ENCODE measurements around the gene URAD. TPM values are rescaled to one million over a fixed set of nuclear protein-coding genes. Genes with fewer than 3 reads are reported as not detected.
"Not testable (repeated sequence)": the region's sequence is repeated elsewhere in the genome, so short reads cannot be mapped to it uniquely, and the experiment has no call there.

URAD gene
- total RNA-seq, 4 donors from 2014 or later, result not detected

GRCh38 chr13:27965343-27965739 is 23.2 kb downstream of the URAD start:
- TF ChIP-seq, protein P1, sequence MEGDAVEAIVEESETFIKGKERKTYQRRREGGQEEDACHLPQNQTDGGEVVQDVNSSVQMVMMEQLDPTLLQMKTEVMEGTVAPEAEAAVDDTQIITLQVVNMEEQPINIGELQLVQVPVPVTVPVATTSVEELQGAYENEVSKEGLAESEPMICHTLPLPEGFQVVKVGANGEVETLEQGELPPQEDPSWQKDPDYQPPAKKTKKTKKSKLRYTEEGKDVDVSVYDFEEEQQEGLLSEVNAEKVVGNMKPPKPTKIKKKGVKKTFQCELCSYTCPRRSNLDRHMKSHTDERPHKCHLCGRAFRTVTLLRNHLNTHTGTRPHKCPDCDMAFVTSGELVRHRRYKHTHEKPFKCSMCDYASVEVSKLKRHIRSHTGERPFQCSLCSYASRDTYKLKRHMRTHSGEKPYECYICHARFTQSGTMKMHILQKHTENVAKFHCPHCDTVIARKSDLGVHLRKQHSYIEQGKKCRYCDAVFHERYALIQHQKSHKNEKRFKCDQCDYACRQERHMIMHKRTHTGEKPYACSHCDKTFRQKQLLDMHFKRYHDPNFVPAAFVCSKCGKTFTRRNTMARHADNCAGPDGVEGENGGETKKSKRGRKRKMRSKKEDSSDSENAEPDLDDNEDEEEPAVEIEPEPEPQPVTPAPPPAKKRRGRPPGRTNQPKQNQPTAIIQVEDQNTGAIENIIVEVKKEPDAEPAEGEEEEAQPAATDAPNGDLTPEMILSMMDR (IDR thresholded peaks at IDR 0.05), result no peak
- no peak for TF ChIP-seq POLR2A (IDR thresholded peaks at IDR 0.05)
- Histone ChIP-seq H3K4me1 (peaks cover 0 to 13% of the 10 kb centered on the region in 2 donors), H3K27me3 (peaks cover 5 to 55% of the 10 kb centered on the region in 2 donors), H3K36me3 (no peaks in the 10 kb centered on the region), H3K4me3 (no peak overlapping the region), H3K9me3 (no peaks in the 10 kb centered on the region), H3K27ac (no peak overlapping the region)
- intact Hi-C loops (cut with DNase I; ENCODE audit: low total_unique reads), result no loop called here
- DNase-seq, result no peak

DNA sequence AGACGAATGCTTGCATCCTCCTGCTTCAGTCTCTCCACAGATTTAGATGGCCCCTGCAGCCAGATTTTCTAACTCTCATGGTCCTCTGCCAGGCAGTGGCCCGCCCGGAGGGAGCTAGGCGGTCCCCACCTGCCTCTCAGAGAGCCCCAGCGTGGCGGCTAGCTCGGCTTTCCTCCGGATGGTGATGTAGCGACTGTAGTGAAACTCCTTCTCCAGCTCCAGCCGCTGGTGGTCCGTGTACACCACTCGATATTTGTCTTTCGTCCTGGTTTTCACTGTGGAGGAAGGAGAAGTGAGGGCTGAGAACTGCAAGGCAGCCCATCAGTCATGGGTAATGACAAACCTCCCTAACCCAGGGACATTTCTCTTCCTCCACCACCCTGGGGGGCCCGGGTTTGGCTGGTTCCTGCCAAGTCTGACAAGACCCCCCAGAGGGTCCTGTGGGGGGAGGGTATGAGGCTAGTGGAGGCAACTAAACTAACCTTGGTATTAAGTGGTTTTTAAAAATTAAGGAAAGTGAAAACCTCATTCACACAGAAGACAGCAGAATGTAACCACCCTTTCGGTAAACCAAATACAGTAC is 23.7 kb downstream of the URAD start:
- TF ChIP-seq, protein P1 (IDR thresholded peaks at IDR 0.05), result no peak
- no peak for TF ChIP-seq POLR2A (IDR thresholded peaks at IDR 0.05)
- H3K4me1 ChIP-seq, result peaks cover 0 to 14% of the 10 kb centered on the region in 2 donors
- no peak for DNase-seq
- no peak overlapping the region for H3K4me3 ChIP-seq
- no peaks in the 10 kb centered on the region for H3K36me3 ChIP-seq
- H3K27me3 ChIP-seq, result peaks cover 9 to 55% of the 10 kb centered on the region in 2 donors
- no peaks in the 10 kb centered on the region for H3K9me3 ChIP-seq
- intact Hi-C loops (cut with DNase I; ENCODE audit: low total_unique reads), result no loop called here
- H3K27ac ChIP-seq, result no peak overlapping the region

DNA sequence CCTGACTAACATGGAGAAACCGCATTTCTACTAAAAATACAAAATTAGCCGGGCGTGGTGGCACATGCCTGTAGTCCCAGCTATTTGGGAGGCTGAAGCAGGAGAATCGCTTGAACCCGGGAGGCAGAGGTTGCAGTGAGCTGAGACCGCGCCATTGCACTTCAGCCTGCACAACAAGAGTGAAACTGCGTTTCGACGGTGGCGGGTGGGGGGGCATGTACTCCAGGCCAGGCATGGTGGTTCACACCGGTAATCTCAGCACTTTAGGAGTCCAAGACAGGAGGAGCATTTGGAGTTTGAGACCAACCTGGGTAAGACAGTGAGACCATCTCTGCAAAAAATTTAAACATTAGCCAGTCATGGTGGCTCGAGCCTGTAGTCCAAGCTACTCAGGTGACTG is 24.3 kb downstream of the URAD start:
- H3K36me3 ChIP-seq; H3K4me3 ChIP-seq; H3K9me3 ChIP-seq; DNase-seq; intact Hi-C loops (cut with DNase I; ENCODE audit: low total_unique reads); H3K27ac ChIP-seq: not testable (repeated sequence)
- H3K4me1 ChIP-seq, result peaks cover 0 to 14% of the 10 kb centered on the region in 2 donors
- peaks cover 15 to 55% of the 10 kb centered on the region in 2 donors for H3K27me3 ChIP-seq

DNA sequence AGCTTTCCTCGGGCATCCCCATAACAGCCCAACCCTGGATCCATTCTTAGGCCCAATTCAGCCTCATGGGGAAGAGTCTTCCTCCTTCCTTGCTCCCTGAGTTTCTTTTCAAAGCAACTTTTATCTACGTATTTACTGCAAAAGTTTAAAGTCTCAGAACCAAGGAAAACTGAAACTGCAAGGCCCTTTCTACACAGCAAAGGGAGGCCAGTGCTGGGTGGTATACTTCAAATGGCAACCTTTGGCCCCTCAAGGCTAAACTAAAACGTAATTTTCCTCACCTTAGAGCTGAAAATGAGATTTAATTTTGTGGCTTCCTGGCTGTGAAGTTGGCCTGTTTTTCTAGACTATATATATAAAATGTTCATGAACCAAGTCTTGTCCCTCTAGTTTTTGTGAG is 25.0 kb downstream of the URAD start:
- no peak for DNase-seq
- peaks cover 15 to 55% of the 10 kb centered on the region in 2 donors for H3K27me3 ChIP-seq
- H3K4me1 ChIP-seq, result peaks cover 0 to 9% of the 10 kb centered on the region in 2 donors

DNA sequence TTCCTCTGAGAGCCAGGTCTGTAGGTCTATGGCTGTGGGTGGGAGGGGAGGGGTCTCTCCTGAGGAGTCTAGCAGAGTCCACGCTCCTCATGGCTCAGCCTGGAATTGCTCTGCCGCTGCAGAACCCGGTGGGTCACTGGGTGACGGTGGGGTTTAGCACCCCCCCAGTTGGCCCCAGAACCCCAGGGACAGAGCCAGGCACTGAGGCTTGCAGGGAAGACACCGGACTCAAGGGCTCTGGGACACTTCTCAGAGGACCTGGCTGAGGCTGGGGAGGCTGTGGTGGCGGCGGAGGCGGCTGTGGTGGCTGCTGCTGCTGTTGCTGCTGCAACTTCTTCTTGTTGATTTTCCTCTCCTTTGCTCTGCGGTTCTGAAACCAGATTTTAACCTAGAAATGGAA is 25.5 kb downstream of the URAD start:
- intact Hi-C loops (cut with DNase I; ENCODE audit: low total_unique reads), result no loop called here
- Histone ChIP-seq H3K9me3 (no peaks in the 10 kb centered on the region), H3K36me3 (no peaks in the 10 kb centered on the region), H3K27me3 (peaks cover 13 to 60% of the 10 kb centered on the region in 2 donors), H3K4me1 (peaks cover 0 to 6% of the 10 kb centered on the region in 2 donors), H3K27ac (no peak overlapping the region), H3K4me3 (no peak overlapping the region)
- TF ChIP-seq, protein P1 (IDR thresholded peaks at IDR 0.05), result no peak
- DNase-seq, result no peak

More for the DNA sequence above, 25.0 kb downstream of the URAD start:
- Histone ChIP-seq H3K27ac (no peak overlapping the region), H3K9me3 (no peaks in the 10 kb centered on the region), H3K4me3 (no peak overlapping the region), H3K36me3 (no peaks in the 10 kb centered on the region)
- no peak for TF ChIP-seq POLR2A (IDR thresholded peaks at IDR 0.05)
- intact Hi-C loops (cut with DNase I; ENCODE audit: low total_unique reads), result no loop called here

DNA sequence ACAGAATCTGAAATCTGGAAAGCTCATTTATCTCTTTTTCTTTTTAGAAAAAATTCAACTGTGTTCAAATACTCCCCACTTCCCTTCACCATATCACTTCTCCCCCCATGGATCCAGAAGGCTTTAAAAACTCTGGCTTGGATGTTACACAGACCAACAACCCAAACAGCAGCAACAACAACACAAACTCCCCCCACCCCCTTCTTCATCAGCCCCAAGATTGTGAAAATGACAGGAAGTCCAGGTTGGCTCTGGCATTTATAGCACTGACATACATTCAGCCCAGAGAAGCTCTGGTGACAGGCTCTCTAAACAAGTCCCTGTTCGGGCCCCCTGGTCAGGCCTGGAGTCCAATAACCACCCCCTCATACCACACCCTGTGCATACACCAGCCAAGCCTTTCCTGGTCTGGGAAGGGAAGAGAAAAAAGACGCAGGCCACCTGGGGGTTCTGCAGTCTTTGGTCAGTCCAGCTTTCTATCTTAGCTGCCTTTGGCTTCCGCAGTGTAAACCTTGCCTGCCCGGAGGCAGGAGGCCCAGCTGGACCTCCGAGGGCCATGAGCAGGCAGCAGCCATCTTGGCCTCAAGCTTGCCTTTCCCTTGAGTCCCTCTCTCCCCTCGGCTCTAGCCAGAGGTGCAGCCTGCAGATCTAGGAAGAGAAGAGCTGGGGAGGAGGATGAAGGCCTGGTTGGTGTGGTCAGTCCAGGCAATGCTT is 26.2 kb downstream of the URAD start:
- no peak for TF ChIP-seq POLR2A (IDR thresholded peaks at IDR 0.05)
- TF ChIP-seq, protein P1 (IDR thresholded peaks at IDR 0.05), result no peak
- no peak overlapping the region for H3K27ac ChIP-seq
- DNase-seq, result no peak
- H3K27me3 ChIP-seq, result peaks cover 12 to 65% of the 10 kb centered on the region in 2 donors
- intact Hi-C loops (cut with DNase I; ENCODE audit: low total_unique reads), result no loop called here
- peaks cover 0 to 6% of the 10 kb centered on the region in 2 donors for H3K4me1 ChIP-seq
- no peak overlapping the region for H3K4me3 ChIP-seq
- no peaks in the 10 kb centered on the region for H3K9me3 ChIP-seq
- H3K36me3 ChIP-seq, result no peaks in the 10 kb centered on the region
